B cell (primary cell): Measurements from ENCODE around the gene YOD1.

ENCODE experiments used
- EZH2 ChIP-seq: IDR thresholded peaks from 2 replicates; pipeline ENCODE4 v1.6.1; 2012; ENCODE audit warnings: borderline replicate concordance, low read depth, mild to moderate bottlenecking, moderate library complexity, low read length; ENCODE audit not compliant: insufficient read depth, poor library complexity, severe bottlenecking
- TF ChIP-seq, protein P1 (sequence below): fragments of 200-600 bp; IDR thresholded peaks from one replicate; pipeline ENCODE4 v1.8.0; 2022; ENCODE audit warnings: antibody characterized with exemption, mild to moderate bottlenecking

DNA sequence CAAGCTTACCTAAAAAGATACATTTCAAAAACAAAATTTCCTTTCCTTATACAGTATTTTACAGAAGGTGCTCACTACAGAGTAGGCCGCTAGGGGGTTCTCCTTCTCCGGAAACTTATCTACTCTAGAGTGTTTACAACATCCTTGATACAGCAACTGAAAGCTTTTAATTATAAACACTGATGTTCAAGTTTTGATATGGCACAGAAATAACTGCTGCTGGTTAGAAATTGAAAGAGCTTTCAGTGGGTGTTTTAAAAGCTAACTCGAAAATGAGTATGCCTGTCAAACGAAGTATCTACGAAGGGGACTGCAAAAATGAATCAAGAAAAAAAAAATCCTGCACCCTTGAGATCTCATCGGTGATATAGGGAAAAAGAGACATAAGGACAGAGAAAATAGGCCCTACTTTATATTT is 1.0 kb downstream of the YOD1 start:
- TF ChIP-seq, protein P1, sequence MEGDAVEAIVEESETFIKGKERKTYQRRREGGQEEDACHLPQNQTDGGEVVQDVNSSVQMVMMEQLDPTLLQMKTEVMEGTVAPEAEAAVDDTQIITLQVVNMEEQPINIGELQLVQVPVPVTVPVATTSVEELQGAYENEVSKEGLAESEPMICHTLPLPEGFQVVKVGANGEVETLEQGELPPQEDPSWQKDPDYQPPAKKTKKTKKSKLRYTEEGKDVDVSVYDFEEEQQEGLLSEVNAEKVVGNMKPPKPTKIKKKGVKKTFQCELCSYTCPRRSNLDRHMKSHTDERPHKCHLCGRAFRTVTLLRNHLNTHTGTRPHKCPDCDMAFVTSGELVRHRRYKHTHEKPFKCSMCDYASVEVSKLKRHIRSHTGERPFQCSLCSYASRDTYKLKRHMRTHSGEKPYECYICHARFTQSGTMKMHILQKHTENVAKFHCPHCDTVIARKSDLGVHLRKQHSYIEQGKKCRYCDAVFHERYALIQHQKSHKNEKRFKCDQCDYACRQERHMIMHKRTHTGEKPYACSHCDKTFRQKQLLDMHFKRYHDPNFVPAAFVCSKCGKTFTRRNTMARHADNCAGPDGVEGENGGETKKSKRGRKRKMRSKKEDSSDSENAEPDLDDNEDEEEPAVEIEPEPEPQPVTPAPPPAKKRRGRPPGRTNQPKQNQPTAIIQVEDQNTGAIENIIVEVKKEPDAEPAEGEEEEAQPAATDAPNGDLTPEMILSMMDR, result peak; percentile 90
- no peak for TF ChIP-seq EZH2
